ENCODE results near the gene TRIM67.

DNA sequence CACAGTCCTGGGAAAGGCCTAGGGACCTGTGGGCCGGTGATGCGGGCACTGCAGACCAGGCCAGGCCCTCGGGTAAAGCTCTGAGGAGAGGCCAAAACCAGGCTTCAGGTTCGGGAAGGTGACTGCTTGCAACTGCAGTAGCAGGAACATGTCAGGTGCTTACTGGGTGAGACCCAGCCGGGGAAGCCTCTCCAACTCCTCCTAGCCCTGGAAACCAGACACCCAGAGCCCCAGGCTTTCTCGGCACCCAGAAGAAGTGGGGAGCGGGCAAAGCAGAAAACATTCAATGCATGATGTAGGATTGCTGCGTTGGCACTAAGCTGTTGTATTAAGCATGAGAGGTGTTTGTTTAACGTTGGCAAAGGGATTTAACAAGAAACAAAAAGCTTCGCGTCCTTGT lies 58.9 kb downstream of the TRIM67 start:
- TF ChIP-seq CTCF (conservative IDR thresholded peaks at IDR 0.05) (no peak), EZH2 (IDR thresholded peaks at IDR 0.05; ENCODE audit: low read depth) (no peak)
